ENCODE results near the gene MAML3. TPM values are rescaled to one million over a fixed set of nuclear protein-coding genes. Genes with fewer than 3 reads are reported as not detected.

Gene MAML3
- total and polyA plus RNA-seq, 9 donors: 11.1 to 23.8 (median 14.9) TPM

GRCh38 chr4:139900964-139901376 is 253.0 kb downstream of the MAML3 start:
- DNase-seq: no peak
- H3K4me3 ChIP-seq: no peak overlapping the region
- intact Hi-C loops (cut with DNase I): loop anchor here in 1 of 4 donors (10.0 kb wide), 3 partner anchors 64 to 254 kb away; partner anchors contain the start of gene MAML3

GRCh38 chr4:139899346-139899745 is 254.6 kb downstream of the MAML3 start:
- Histone ChIP-seq H3K36me3 (no peaks in the 10 kb centered on the region), H3K9me3 (no peaks in the 10 kb centered on the region), H3K4me1 (ENCODE audit: insufficient read depth) (peaks cover 4% of the 10 kb centered on the region), H3K4me3 (no peak overlapping the region), H3K27ac (no peak overlapping the region), H3K27me3 (no peaks in the 10 kb centered on the region)
- intact Hi-C loops (cut with DNase I): loop anchor here in 1 of 4 donors (10.0 kb wide), 1 partner anchor 725 kb away; no protein-coding TSS in a partner anchor
- 83 to 98% (median 93%) methylated on average over 4 of the region's 4 CpGs for WGBS, 3 donors
- TF ChIP-seq EP300 (IDR thresholded peaks at IDR 0.05) (no peak), CTCF (IDR thresholded peaks at IDR 0.05) (no peak), POLR2A (IDR thresholded peaks at IDR 0.05) (no peak)
- no peak for DNase-seq

More at GRCh38 chr4:139900964-139901376, 253.0 kb downstream of the MAML3 start:
- H3K27me3 ChIP-seq: no peaks in the 10 kb centered on the region
- 61 to 65% (median 61%) methylated on average over 2 of the region's 2 CpGs for WGBS, 3 donors
- TF ChIP-seq EP300 (IDR thresholded peaks at IDR 0.05) (no peak), POLR2A (IDR thresholded peaks at IDR 0.05) (no peak), CTCF (IDR thresholded peaks at IDR 0.05) (no peak)
- peak overlapping the region in 1 of 2 donors; percentile 59 for H3K27ac ChIP-seq
- H3K36me3 ChIP-seq: no peaks in the 10 kb centered on the region
- peaks cover 4% of the 10 kb centered on the region for H3K4me1 ChIP-seq (ENCODE audit: insufficient read depth)
- H3K9me3 ChIP-seq: no peaks in the 10 kb centered on the region

- no peak overlapping the region for H3K4me3 ChIP-seq
- peaks cover 4% of the 10 kb centered on the region for H3K4me1 ChIP-seq (ENCODE audit: insufficient read depth)
- WGBS, 3 donors: 78 to 93% (median 89%) methylated on average over 3 of the region's 3 CpGs
- no peaks in the 10 kb centered on the region for H3K36me3 ChIP-seq
- H3K9me3 ChIP-seq: no peaks in the 10 kb centered on the region
- no peak for DNase-seq
- TF ChIP-seq POLR2A (IDR thresholded peaks at IDR 0.05): no peak
- no peak for TF ChIP-seq EP300 (IDR thresholded peaks at IDR 0.05)
- no peak for TF ChIP-seq CTCF (IDR thresholded peaks at IDR 0.05)
- intact Hi-C loops (cut with DNase I): loop anchor here in 1 of 4 donors (10.0 kb wide), 1 partner anchor 727 kb away; no protein-coding TSS in a partner anchor
- H3K27ac ChIP-seq: no peak overlapping the region
- no peaks in the 10 kb centered on the region for H3K27me3 ChIP-seq
These were observed 255.7 kb downstream of the MAML3 start for GRCh38 chr4:139898293-139898692.

GRCh38 chr4:139896091-139896604 is 257.8 kb downstream of the MAML3 start:
- WGBS, 3 donors: 89 to 96% (median 92%) methylated on average over 6 of the region's 6 CpGs
- intact Hi-C loops (cut with DNase I): loop anchor here in 1 of 4 donors (10.0 kb wide), 1 partner anchor 729 kb away; no protein-coding TSS in a partner anchor
- TF ChIP-seq CTCF (IDR thresholded peaks at IDR 0.05) (no peak), EP300 (IDR thresholded peaks at IDR 0.05) (no peak), POLR2A (IDR thresholded peaks at IDR 0.05) (no peak)

More at GRCh38 chr4:139896091-139896604, 257.8 kb downstream of the MAML3 start:
- Histone ChIP-seq H3K9me3 (no peaks in the 10 kb centered on the region), H3K27me3 (no peaks in the 10 kb centered on the region), H3K4me3 (no peak overlapping the region), H3K36me3 (no peaks in the 10 kb centered on the region), H3K27ac (no peak overlapping the region), H3K4me1 (ENCODE audit: insufficient read depth) (peaks cover 4% of the 10 kb centered on the region)
- no peak for DNase-seq
